H1 (cell line): ENCODE measurements around the gene GPR17. TPM values are rescaled to one million over a fixed set of nuclear protein-coding genes. Genes with fewer than 3 reads are reported as not detected.

Experiments used
- CTCF ChIA-PET: fragments of 300-600 bp; sonication (Branson Sonifier 250); formaldehyde crosslinking; loops from one replicate; lab custom pipeline; 2021; ENCODE audit not compliant: partially characterized antibody; lab: Charles Lee
- POLR2A ChIA-PET: fragments of 300-600 bp; sonication (Branson Sonifier 250); formaldehyde crosslinking; loops from one replicate; lab custom pipeline; 2021; ENCODE audit warnings: inconsistent platforms; ENCODE audit not compliant: partially characterized antibody; lab: Charles Lee
- DNase-seq, 2 experiments: peaks; one replicate each; pipeline versions ENCODE4 v3.0.0 to v3.0.0-alpha.2; 2010 to 2022; ENCODE audit warnings: low spot score in 2 of 2, low read depth in 1 of 2, mixed read lengths in 1 of 2
- FAIRE-seq: peaks from 2 replicates; lab custom pipeline; 2011; peaks lifted over from hg19 to GRCh38; lab: Jason Lieb, UNC
- H2AFZ ChIP-seq: 2 replicates; pipeline ENCODE4 v1.8.1; 2012; ENCODE audit warnings: low read length, inconsistent platforms
- H2AK5ac ChIP-seq: 2 replicates; pipeline ENCODE4 v1.6.1; 2013; ENCODE audit warnings: low read depth, low read length
- H2BK120ac ChIP-seq: replicated peaks from 2 replicates; pipeline ENCODE3; 2013; ENCODE audit warnings: low read depth, low read length, inconsistent platforms
- H2BK12ac ChIP-seq: 2 replicates; pipeline ENCODE4 v1.6.1; 2013; ENCODE audit warnings: low read depth, low read length
- H2BK15ac ChIP-seq: 2 replicates; pipeline ENCODE4 v1.6.1; 2013; ENCODE audit warnings: low read length
- H2BK20ac ChIP-seq: 2 replicates; pipeline ENCODE4 v1.6.1; 2013; ENCODE audit warnings: low read length
- H2BK5ac ChIP-seq: 2 replicates; pipeline ENCODE4 v1.6.1; 2013; ENCODE audit warnings: low read depth, low read length
- H3K14ac ChIP-seq: 2 replicates; pipeline ENCODE4 v1.6.1; 2013; ENCODE audit warnings: inconsistent platforms; ENCODE audit not compliant: insufficient read length
- H3K18ac ChIP-seq: 2 replicates; pipeline ENCODE4 v1.6.1; 2013; ENCODE audit warnings: low read length; ENCODE audit errors: extremely low read depth
- H3K23ac ChIP-seq: 2 replicates; pipeline ENCODE4 v1.6.1; 2013; ENCODE audit warnings: inconsistent platforms; ENCODE audit not compliant: insufficient read length
- H3K23me2 ChIP-seq: 2 replicates; pipeline ENCODE4 v1.6.1; 2013; ENCODE audit warnings: low read depth, low read length
- H3K27ac ChIP-seq: 2 replicates; pipeline ENCODE4 v1.6.1; 2011; ENCODE audit warnings: low read depth, low read length, inconsistent platforms
- H3K27me3 ChIP-seq, 4 experiments: replicated peaks in 1 of 4; 1 replicate in 1 of 4; 2 replicates in 3 of 4; pipeline versions ENCODE4 v1.6.1 to v1.8.1; 2011 to 2013; ENCODE audit warnings: low read length in 3 of 4, mild to moderate bottlenecking in 3 of 4, inconsistent platforms in 2 of 4, mixed read lengths in 2 of 4, moderate library complexity in 1 of 4; ENCODE audit not compliant: control insufficient read depth in 3 of 4, insufficient read depth in 3 of 4; ENCODE audit errors: extremely low read depth in 1 of 4
- H3K36me3 ChIP-seq, 4 experiments: 2 replicates each; pipeline versions ENCODE4 v1.6.1 to v1.8.1; 2011 to 2013; ENCODE audit warnings: mild to moderate bottlenecking in 4 of 4, low read length in 3 of 4, moderate library complexity in 2 of 4, control low read depth in 1 of 4, inconsistent platforms in 1 of 4; ENCODE audit not compliant: insufficient read depth in 4 of 4, control insufficient read depth in 2 of 4
- H3K4ac ChIP-seq: replicated peaks from 2 replicates; pipeline ENCODE3; 2013; ENCODE audit warnings: low read length, low read depth, mixed read lengths, inconsistent platforms; ENCODE audit not compliant: insufficient read length
- H3K4me1 ChIP-seq, 4 experiments: replicated peaks in 1 of 4; 1 replicate in 1 of 4; 2 replicates in 3 of 4; pipeline versions ENCODE4 v1.6.1 to v1.8.1; 2011 to 2013; ENCODE audit warnings: low read length in 3 of 4, inconsistent platforms in 2 of 4, mixed read lengths in 1 of 4; ENCODE audit not compliant: insufficient read depth in 4 of 4, control insufficient read depth in 3 of 4
- H3K4me2 ChIP-seq, 2 experiments: 2 replicates each; pipeline versions ENCODE4 v1.6.1 to v1.8.1; 2011 to 2013; ENCODE audit warnings: low read depth in 2 of 2, low read length in 2 of 2, control low read depth in 1 of 2, inconsistent platforms in 1 of 2, mild to moderate bottlenecking in 1 of 2; ENCODE audit not compliant: insufficient read depth in 1 of 2
- H3K4me3 ChIP-seq, 4 experiments: fragments of 200-600, 300-600 bp in 1 of 4; sonication (generic), shearing (Covaris generic), sonication (Bioruptor Twin) in 1 of 4; 2 replicates each; pipeline versions ENCODE4 v1.5.1 to v1.8.1; 2011 to 2016; ENCODE audit warnings: low read length in 4 of 4, low read depth in 3 of 4, control low read depth in 2 of 4, inconsistent platforms in 2 of 4, mild to moderate bottlenecking in 2 of 4, mixed read lengths in 1 of 4, moderate library complexity in 1 of 4; ENCODE audit not compliant: insufficient read depth in 2 of 4; ENCODE audit errors: extremely low read depth in 1 of 4
- H3K56ac ChIP-seq: replicated peaks from 2 replicates; pipeline ENCODE3; 2013; ENCODE audit warnings: low read depth, mild to moderate bottlenecking, mixed read lengths, low read length, inconsistent platforms; ENCODE audit not compliant: insufficient read length
- H3K79me1 ChIP-seq: 2 replicates; pipeline ENCODE4 v1.6.1; 2013; ENCODE audit warnings: low read depth, low read length, control low read depth
- H3K79me2 ChIP-seq, 2 experiments: 2 replicates each; pipeline versions ENCODE4 v1.6.1 to v1.8.1; 2012 to 2013; ENCODE audit warnings: low read length in 2 of 2, mild to moderate bottlenecking in 2 of 2, inconsistent platforms in 1 of 2; ENCODE audit not compliant: insufficient read depth in 2 of 2, control insufficient read depth in 1 of 2
- H3K9ac ChIP-seq, 4 experiments: replicated peaks in 1 of 4; 1 replicate in 1 of 4; 2 replicates in 3 of 4; pipeline versions ENCODE4 v1.6.1 to v1.8.1; 2011 to 2013; ENCODE audit warnings: low read depth in 3 of 4, low read length in 3 of 4, control low read depth in 2 of 4, mild to moderate bottlenecking in 2 of 4, moderate library complexity in 2 of 4, inconsistent platforms in 1 of 4; ENCODE audit errors: extremely low read depth in 1 of 4
- H3K9me3 ChIP-seq, 2 experiments: 2 replicates each; pipeline versions ENCODE4 v1.6.1 to v1.8.1; 2012 to 2013; ENCODE audit warnings: mild to moderate bottlenecking in 2 of 2, moderate library complexity in 2 of 2, control low read depth in 1 of 2, inconsistent platforms in 1 of 2, low read depth in 1 of 2, low read length in 1 of 2, mixed read lengths in 1 of 2; ENCODE audit not compliant: insufficient read depth in 2 of 2
- H4K20me1 ChIP-seq, 2 experiments: replicated peaks in 1 of 2; 2 replicates each; pipeline versions ENCODE3 to v1.8.1; 2011 to 2013; ENCODE audit warnings: inconsistent platforms in 2 of 2, low read length in 2 of 2, mild to moderate bottlenecking in 1 of 2; ENCODE audit not compliant: insufficient read depth in 2 of 2, control insufficient read depth in 1 of 2
- H4K5ac ChIP-seq: 2 replicates; pipeline ENCODE4 v1.6.1; 2013; ENCODE audit warnings: low read length, low read depth, mixed read lengths, inconsistent platforms; ENCODE audit not compliant: insufficient read length
- H4K8ac ChIP-seq: 2 replicates; pipeline ENCODE4 v1.8.0; 2013; ENCODE audit warnings: mild to moderate bottlenecking, moderate library complexity, low read length, inconsistent platforms; ENCODE audit not compliant: insufficient read depth; ENCODE audit errors: extremely low read depth
- H4K91ac ChIP-seq: replicated peaks from 2 replicates; pipeline ENCODE3; 2013; ENCODE audit warnings: low read length, mixed read lengths, inconsistent platforms; ENCODE audit not compliant: insufficient read length
- ASH2L ChIP-seq: fragments of 200-600, 300-600 bp; sonication (generic); IDR thresholded peaks from one replicate; pipeline ENCODE4 v1.7.1; 2017; ENCODE audit warnings: low read length
- BCL11A ChIP-seq, 2 experiments: IDR thresholded peaks; one replicate each; pipeline ENCODE4 v1.6.1; 2011; ENCODE audit warnings: low read depth in 2 of 2, low read length in 2 of 2, mild to moderate bottlenecking in 2 of 2
- CBX5 ChIP-seq: fragments of 300-800, 300-1000 bp; sonication (generic); IDR thresholded peaks from 2 replicates; pipeline ENCODE4 v1.7.1; 2016; ENCODE audit warnings: antibody characterized with exemption, low read length, low read depth
- CEBPB ChIP-seq: IDR thresholded peaks from 2 replicates; pipeline ENCODE4 v1.6.1; 2012; ENCODE audit warnings: low read depth, low read length
- EZH2 ChIP-seq: fragments of 200-600 bp; sonication (generic); IDR thresholded peaks from 2 replicates; pipeline ENCODE4 v1.7.1; 2012; ENCODE audit warnings: low read depth, mild to moderate bottlenecking, moderate library complexity, low read length, inconsistent platforms; ENCODE audit not compliant: severe bottlenecking
- FOSL1 ChIP-seq: IDR thresholded peaks from 2 replicates; pipeline ENCODE4 v1.6.1; 2011; ENCODE audit warnings: mild to moderate bottlenecking, low read depth, low read length, moderate library complexity; ENCODE audit not compliant: insufficient read depth
- GABPA ChIP-seq: IDR thresholded peaks from 2 replicates; pipeline ENCODE4 v1.6.1; 2011; ENCODE audit warnings: mild to moderate bottlenecking, low read length, moderate library complexity, borderline replicate concordance; ENCODE audit not compliant: insufficient read depth
- GTF2F1 ChIP-seq: IDR thresholded peaks from 2 replicates; pipeline ENCODE4 v1.6.1; 2012; ENCODE audit warnings: low read depth, low read length, improper control_type of control experiment, borderline replicate concordance
- KDM4A ChIP-seq: IDR thresholded peaks from one replicate; pipeline ENCODE4 v1.7.1; 2012; ENCODE audit warnings: low read depth, mild to moderate bottlenecking, moderate library complexity, low read length, inconsistent platforms; ENCODE audit not compliant: severe bottlenecking
- RNF2 ChIP-seq: fragments of 200-900, 300-1000 bp; sonication (generic); IDR thresholded peaks from 2 replicates; pipeline ENCODE4 v1.7.1; 2016; ENCODE audit warnings: borderline replicate concordance, low read depth, mild to moderate bottlenecking, antibody characterized with exemption, low read length; ENCODE audit not compliant: poor library complexity, severe bottlenecking; ENCODE audit errors: missing control alignments
- SIRT6 ChIP-seq: IDR thresholded peaks from one replicate; pipeline ENCODE4 v1.7.1; 2012; ENCODE audit warnings: low read length, inconsistent platforms
- SIX5 ChIP-seq: IDR thresholded peaks from 2 replicates; pipeline ENCODE4 v1.6.1; 2011; ENCODE audit warnings: mild to moderate bottlenecking, low read depth, low read length
- TAF7 ChIP-seq: optimal IDR thresholded peaks from 2 replicates; pipeline ENCODE3; 2011; ENCODE audit warnings: low read depth, mild to moderate bottlenecking, inconsistent platforms, low read length, moderate library complexity, borderline replicate concordance
- polyA plus RNA-seq, 7 experiments: library from polyadenylated mRNA; depleted of rRNA in 3 of 7; stranded (reverse) in 5 of 7; unstranded in 2 of 7; fragments of >200 nt in 5 of 7; fragments of 200-250 nt in 2 of 7; gene quantifications; 1 replicate in 5 of 7; 2 replicates in 1 of 7; 4 replicates in 1 of 7; pipeline versions ENCODE4 v1.2.1 to v1.2.3, GENCODE V29; 2011 to 2013; ENCODE audit warnings: missing spikeins in 2 of 7, mixed read lengths in 2 of 7
- total RNA-seq: library from RNA; stranded (reverse); fragmentation: NEBNext Ultra II Directional; extraction: Animal tissue kit (Norgen Biotek cat#: 25700); gene quantifications from 2 replicates; pipeline ENCODE4 v1.2.1, GENCODE V29; 2021

Gene GPR17
- total and polyA plus RNA-seq, 2 of the 8 experiments (the other 6 are each of a cell fraction or from before 2014, with no cell fraction given) = 0.03 TPM; not detected in 1

DNA sequence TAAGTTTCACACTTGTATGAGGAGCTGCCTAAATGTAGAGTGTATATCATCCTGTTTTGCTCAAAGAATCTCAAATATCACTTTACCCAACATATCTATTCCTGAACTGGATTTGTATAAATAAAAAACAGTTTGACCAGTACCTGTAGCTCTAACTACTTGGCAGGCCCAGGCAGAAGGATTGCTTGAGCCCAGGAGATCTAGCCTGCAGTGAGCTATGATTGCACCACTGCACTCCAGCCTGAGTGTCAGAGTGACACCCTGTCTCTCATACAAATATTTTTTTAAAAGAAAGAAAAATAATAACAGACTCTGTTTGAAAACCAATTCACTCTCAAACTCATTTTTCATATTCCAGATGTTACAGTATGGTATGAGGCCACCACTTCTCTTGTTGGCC lies 37.1 kb downstream of the GPR17 start:
- Histone ChIP-seq H2AFZ (no peak overlapping the region), H2BK5ac (no peak overlapping the region), H3K23ac (no peak overlapping the region), H3K23me2 (no peaks in the 10 kb centered on the region), H3K27ac (no peak overlapping the region), H2BK120ac (no peak overlapping the region), H2BK15ac (no peak overlapping the region), H3K4me3 (no peak overlapping the region), H3K27me3 (peaks cover 0 to 5% (median 0%) of the 10 kb centered on the region in 4 experiments; a peak in 1 of 7 replicates), H2BK12ac (no peak overlapping the region), H3K79me2 (no peaks in the 10 kb centered on the region), H4K91ac (no peak overlapping the region), H2AK5ac (no peak overlapping the region), H3K14ac (no peak overlapping the region), H3K79me1 (no peaks in the 10 kb centered on the region), H3K4me1 (peaks cover 0 to 8% (median 0%) of the 10 kb centered on the region in 4 experiments; a peak in 2 of 7 replicates), H3K56ac (no peak overlapping the region), H3K18ac (no peak overlapping the region), H4K8ac (no peak overlapping the region), H3K9ac (no peak overlapping the region), H3K4me2 (no peak overlapping the region), H3K9me3 (no peaks in the 10 kb centered on the region; a peak in 1 of 4 replicates), H3K36me3 (no peaks in the 10 kb centered on the region), H3K4ac (no peak overlapping the region), H4K20me1 (no peaks in the 10 kb centered on the region), H4K5ac (no peak overlapping the region), H2BK20ac (no peak overlapping the region)
- ChIA-PET POLR2A (no interaction called here), CTCF (interaction anchor here (0.7 to 6.0 kb wide), 6 partner anchors 12 to 116 kb away, joined by 3 to 40 read pairs (median 4); no protein-coding TSS in a partner anchor)
- no peak for DNase-seq
- no peak for FAIRE-seq
- TF ChIP-seq RNF2 = no peak
- no peak for TF ChIP-seq GABPA
- TF ChIP-seq SIRT6 = no peak
- no peak for TF ChIP-seq ASH2L
- TF ChIP-seq FOSL1 = no peak
- TF ChIP-seq SIX5 = no peak
- no peak for TF ChIP-seq GTF2F1
- TF ChIP-seq CBX5 = no peak
- no peak for TF ChIP-seq TAF7
- TF ChIP-seq KDM4A = no peak
- TF ChIP-seq BCL11A (IDR thresholded peaks at IDR 0.05; ENCODE audit: low read depth in 2 of 2, low read length in 2 of 2) = no peak
- TF ChIP-seq CEBPB = no peak
- TF ChIP-seq EZH2 = no peak
